Measurements from ENCODE around the gene AAR2.

- TF ChIP-seq, protein P1, sequence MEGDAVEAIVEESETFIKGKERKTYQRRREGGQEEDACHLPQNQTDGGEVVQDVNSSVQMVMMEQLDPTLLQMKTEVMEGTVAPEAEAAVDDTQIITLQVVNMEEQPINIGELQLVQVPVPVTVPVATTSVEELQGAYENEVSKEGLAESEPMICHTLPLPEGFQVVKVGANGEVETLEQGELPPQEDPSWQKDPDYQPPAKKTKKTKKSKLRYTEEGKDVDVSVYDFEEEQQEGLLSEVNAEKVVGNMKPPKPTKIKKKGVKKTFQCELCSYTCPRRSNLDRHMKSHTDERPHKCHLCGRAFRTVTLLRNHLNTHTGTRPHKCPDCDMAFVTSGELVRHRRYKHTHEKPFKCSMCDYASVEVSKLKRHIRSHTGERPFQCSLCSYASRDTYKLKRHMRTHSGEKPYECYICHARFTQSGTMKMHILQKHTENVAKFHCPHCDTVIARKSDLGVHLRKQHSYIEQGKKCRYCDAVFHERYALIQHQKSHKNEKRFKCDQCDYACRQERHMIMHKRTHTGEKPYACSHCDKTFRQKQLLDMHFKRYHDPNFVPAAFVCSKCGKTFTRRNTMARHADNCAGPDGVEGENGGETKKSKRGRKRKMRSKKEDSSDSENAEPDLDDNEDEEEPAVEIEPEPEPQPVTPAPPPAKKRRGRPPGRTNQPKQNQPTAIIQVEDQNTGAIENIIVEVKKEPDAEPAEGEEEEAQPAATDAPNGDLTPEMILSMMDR (IDR thresholded peaks at IDR 0.05) = no peak
- TF ChIP-seq POLR2A (IDR thresholded peaks at IDR 0.05) = no peak
Measured at GRCh38 chr20:36253036-36253435, 16.8 kb downstream of the AAR2 start.
